Bronchus fibroblast of lung (primary cell): ENCODE data around the gene CCL27. TPM values are rescaled to one million over a fixed set of nuclear protein-coding genes. Genes with fewer than 3 reads are reported as not detected.

ENCODE experiments used
- total RNA-seq: library from RNA; depleted of rRNA; stranded (reverse); fragments of >200 nt; gene quantifications from 2 replicates; pipeline ENCODE4 v1.2.3, GENCODE V29; 2015

CCL27 gene, protein sequence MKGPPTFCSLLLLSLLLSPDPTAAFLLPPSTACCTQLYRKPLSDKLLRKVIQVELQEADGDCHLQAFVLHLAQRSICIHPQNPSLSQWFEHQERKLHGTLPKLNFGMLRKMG
- total RNA-seq, result not detected in 2 replicates

GRCh38 chr9:34662526-34663302, at the start of gene CCL27:
Gene CCL27 (minus strand): TSS chr9:34662657. CDS start chr9:34662633, 24 bp downstream.

GRCh38 chr9:34710023-34710422, 47.6 kb upstream of the CCL27 start, which contains the start of gene CCL21:
Gene CCL21 (minus strand): TSS chr9:34710136. CDS start chr9:34710066, 70 bp downstream.

DNA sequence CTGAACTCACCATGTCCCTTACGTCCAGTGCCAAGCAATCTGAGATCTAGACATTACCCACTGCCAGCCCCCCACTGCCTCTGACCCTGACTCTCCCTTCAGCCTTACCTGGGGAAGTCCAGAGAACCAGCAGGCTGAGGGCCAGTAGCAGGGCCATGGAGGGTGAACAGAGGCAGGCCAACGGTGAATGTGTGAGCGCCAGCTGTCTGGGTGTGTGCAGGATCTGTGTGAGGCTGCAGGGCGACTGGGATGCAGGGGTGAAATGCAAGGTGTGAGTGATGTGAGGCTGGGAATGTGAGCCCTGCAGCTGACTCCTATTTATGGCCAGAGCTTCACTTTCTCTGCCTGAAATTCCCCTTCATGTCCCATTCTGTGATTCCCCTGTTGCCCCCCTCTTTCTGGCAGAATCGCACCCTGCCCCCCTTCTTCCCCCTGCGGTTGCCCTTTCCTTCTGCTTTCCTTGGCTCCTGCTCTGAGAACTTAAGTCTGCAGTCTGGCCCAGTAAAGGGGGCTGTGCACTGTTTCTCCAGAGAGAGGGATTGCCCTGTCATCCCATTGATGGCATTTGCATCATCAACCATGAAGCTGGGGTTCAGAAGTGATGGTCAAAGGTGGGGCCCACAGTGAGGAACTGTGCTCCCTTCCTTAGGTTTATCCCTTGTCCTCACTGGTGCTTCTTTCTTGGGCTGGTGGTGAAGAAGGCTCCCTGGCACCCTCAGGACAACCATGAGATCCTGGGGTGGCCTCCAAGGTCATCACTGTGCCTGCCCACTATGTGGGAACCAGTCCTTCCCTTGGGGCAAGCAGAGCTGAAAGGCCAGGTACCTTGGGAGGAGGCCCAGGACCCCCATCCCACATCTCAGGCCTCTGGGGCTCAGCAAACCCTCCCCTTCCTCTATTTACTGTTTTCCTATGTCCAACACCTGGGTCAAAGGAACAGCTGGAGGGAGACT, 28.8 kb upstream of the CCL27 start, which contains the start of gene CCL19:
Gene CCL19, minus strand, starts transcription at position 294 of the 953 bp plus-strand sequence. Its CDS starts 137 bp downstream, at position 157.

GRCh38 chr9:34651876-34652601, 10.4 kb downstream of the CCL27 start, which contains the start of gene IL11RA:
Gene IL11RA (plus strand): TSS chr9:34652185. CDS start chr9:34655218, 3,033 bp downstream.

DNA sequence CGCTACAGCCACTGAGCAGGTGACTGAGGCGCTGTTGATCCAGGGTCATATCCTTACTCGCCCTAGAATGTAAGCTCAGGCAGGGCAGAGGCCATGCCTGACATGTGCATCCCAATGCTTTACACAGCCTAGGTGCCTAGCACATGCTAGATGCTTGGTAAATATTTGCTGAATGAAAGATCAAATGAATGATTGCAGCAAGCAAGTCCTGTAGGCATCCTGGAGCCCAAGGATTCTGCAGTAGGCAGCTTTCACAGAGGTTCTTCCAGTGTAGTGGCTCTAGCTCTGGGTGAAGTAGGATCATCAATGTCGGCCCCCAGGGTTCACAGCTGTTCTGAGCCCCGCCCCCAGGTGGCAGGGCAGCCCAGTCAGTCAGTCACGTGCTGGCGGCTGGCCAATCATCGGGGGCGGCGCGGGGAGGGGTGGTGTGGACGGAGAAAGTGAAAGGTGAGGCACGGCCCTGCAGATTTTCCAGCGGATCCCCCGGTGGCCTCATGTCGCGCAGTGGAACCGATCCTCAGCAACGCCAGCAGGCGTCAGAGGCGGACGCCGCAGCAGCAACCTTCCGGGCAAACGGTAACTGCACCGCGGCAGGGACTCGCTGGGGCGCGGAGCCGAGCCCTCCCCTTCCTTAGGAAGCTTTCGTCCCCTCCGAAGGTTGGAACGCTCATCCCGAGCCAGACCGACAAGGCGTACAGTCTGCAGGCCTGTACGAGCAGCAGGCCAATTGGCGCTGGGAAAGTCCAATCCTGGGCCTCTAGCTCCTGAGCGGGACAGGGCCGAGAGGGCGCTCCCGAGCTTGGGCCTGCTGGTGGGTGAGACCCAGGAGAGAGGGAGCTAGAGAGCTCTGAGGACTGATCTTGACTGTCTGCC, 16.0 kb downstream of the CCL27 start, which contains the start of gene GALT:
Gene GALT, plus strand, starts transcription at position 465 of the 873 bp plus-strand sequence. Its CDS starts 30 bp downstream, at position 495.

GRCh38 chr9:34637356-34638137, 24.9 kb downstream of the CCL27 start, which contains the start of gene SIGMAR1:
Gene SIGMAR1 (minus strand): TSS chr9:34637787. CDS start chr9:34637697, 90 bp downstream.

DNA sequence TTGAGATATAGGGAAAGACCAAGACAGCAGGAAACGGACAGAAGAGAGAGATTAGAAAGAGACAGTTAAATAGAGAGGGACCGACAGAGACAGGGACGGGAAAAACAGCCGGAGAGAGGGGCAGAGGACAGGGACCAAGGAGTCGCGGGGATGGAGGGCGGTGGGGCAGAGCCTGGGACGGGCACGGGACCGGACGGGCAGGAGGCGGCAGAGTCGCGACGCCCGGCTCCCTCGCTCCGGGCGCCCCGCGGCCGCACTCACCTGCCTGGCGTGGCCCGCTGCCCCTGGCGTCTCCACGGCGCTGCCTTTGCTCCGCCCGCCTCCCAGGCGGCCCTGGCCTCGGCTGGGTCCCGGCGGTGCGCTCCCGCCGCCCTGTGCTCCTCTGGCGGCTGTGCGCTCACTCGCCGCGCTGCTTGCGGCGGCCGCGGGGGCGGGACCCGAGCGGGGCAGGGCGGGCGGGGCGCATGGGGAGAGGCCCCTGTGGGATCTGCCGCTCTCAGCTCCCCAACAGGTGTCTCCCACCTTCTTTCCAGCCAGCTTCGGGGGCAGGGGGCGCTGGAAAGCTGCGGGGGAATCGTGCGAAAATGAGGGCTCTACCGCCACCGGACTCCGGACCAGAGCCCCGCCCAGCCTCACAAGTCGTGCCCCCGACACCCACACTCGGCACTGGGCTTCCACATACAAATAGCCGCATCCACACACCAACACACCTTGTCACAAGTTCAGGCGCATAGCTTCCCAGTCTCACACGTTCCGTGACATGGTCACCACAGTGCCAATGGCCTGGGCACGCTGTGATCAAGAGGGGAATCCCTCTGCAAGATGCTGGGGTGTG, 33.6 kb downstream of the CCL27 start, which contains the start of gene ARID3C:
Gene ARID3C, minus strand, starts transcription at position 411 of the 835 bp plus-strand sequence. CDS start 1,052 bp downstream, outside the sequence.

GRCh38 chr9:34620061-34620994, 42.1 kb downstream of the CCL27 start, which contains the start of gene DCTN3:
Gene DCTN3 (minus strand): TSS chr9:34620495. CDS start chr9:34620464, 31 bp downstream.

Other genes with a start within 250 kb of the CCL27 start
- gene FAM219A, start 204.1 kb downstream of the CCL27 start, total RNA-seq, result 10.4 and 11.6 TPM in 2 replicates
- gene DNAI1, start 203.9 kb downstream of the CCL27 start, total RNA-seq, result not detected in 2 replicates
- not detected in 2 replicates for gene ENHO, start 139.7 kb downstream of the CCL27 start, total RNA-seq
- not detected in 2 replicates for gene CNTFR, start 72.9 kb downstream of the CCL27 start, total RNA-seq
- gene RPP25L, start 50.6 kb downstream of the CCL27 start, total RNA-seq, result 33.7 and 35.5 TPM in 2 replicates
- 125 and 175 TPM in 2 replicates for gene DCTN3, start 42.2 kb downstream of the CCL27 start, total RNA-seq
- gene ARID3C, start 33.6 kb downstream of the CCL27 start, total RNA-seq, result not detected in 2 replicates
- gene SIGMAR1, start 24.9 kb downstream of the CCL27 start, total RNA-seq, result 223 and 227 TPM in 2 replicates
- 15.5 and 18.5 TPM in 2 replicates for gene GALT, start 16.0 kb downstream of the CCL27 start, total RNA-seq
- gene IL11RA, start 10.5 kb downstream of the CCL27 start, total RNA-seq, result 13.8 and 16.5 TPM in 2 replicates
- not detected in 2 replicates for gene CCL19, start 28.6 kb upstream of the CCL27 start, total RNA-seq
- not detected in 2 replicates for gene CCL21, start 47.5 kb upstream of the CCL27 start, total RNA-seq